Stimulated activated CD8-positive, alpha-beta memory T cell treated with anti-CD3 and anti-CD28 coated beads, Interleukin-4, amount 100 ng/mL, for 24 hours (primary cell): ENCODE measurements around the gene UBR4.

ENCODE experiments used
- DNase-seq: peaks from one replicate; pipeline ENCODE4 v3.0.0-alpha.2; 2020; ENCODE audit warnings: low read depth

The UBR4 gene

DNA sequence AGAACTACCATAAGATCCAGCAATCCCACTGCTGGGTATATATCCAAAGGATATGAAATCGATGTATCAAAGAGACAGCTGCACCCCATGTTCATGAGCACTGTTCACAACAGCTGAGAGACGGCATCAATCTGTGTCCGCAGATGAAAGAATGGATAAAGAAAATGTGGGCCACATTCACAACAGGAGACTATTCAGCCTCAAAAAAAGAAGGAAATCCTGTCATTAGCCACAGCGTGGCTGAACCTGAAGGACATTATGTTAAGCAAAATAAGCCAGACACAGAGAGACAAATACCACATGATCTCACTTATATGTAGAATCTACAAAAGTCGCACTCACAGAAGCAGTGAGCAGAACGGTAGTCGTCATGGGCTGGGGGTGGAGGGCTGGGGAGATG is 154.4 kb downstream of the UBR4 start:
- no peak for DNase-seq

DNA sequence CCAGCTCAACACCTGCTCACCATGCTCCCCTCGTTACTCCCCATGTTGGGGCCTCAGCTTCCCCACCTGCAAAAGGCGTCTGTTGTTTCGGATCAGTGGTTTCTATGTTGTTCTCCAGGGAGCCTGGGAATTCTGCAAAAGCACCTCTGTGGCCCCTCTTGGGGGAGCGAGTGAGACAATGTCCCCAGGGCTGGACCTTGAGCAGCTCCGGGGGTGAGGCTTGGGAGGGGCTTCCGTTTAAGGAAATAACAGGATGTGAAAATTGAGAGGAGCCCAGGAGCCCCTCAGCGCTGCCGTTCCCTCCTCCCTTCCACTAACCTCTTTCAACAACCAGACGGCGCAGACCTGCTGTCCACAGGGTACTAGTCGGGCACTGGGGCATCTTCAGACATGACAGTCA is 155.1 kb downstream of the UBR4 start:
- no peak for DNase-seq

DNA sequence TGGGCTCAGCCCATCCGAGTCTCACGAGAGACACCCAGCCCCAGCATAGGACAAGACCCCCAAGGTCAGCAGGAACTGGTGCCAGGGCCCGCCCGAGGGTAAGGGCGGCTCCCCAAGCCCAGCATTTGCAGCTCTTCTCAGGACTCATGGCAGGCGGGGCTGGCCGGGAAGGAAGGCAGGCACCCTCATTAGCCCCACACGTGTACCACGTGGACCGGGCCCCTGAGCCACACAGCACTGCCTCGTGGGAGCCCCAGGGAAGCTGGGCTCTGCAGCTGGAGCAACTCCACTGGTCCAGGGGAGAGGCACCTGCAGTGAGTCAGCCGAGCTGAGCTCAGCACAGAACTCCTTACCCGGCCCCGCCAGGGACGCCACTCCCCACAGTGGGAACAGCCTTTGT is 155.8 kb downstream of the UBR4 start:
- DNase-seq, result no peak

DNA sequence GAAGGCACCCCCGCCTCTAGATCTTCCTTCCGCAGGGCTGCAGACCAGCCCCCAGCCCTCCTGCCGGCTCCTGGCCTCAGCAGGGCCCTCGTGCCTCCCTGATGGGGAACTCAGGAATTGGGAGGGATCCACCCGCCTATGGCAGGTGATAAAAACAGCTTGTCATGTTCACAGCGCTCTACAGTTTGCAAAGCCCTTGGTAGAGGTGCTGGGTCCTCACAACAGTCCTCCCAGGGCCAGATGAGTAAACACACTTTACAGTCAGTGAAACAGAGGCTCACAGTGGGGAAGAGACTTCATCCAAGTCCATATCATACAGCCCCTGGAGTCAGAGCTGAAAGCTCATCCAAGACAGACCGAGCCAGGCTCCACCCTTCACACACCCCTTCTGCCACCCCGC is 156.6 kb downstream of the UBR4 start:
- DNase-seq, result no peak

DNA sequence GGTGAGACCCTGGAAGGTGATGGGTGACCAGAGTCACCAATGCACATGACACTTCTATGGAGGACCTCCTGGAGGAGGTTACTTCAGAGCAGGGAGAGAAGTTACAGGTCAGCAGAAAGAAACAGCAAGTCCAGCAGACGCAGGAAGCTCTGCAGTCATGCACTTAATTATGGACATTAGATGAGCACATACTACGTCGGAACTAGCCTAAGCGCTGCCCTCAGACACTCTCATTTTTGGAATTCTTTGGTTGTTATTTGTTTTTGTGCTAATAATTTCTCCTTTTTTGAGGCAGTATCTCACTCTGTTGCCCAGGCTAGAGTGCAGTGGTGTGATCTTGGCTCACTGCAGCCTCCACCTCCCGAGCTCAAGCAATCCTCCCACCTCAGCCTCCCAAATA is 160.3 kb downstream of the UBR4 start:
- no peak for DNase-seq

DNA sequence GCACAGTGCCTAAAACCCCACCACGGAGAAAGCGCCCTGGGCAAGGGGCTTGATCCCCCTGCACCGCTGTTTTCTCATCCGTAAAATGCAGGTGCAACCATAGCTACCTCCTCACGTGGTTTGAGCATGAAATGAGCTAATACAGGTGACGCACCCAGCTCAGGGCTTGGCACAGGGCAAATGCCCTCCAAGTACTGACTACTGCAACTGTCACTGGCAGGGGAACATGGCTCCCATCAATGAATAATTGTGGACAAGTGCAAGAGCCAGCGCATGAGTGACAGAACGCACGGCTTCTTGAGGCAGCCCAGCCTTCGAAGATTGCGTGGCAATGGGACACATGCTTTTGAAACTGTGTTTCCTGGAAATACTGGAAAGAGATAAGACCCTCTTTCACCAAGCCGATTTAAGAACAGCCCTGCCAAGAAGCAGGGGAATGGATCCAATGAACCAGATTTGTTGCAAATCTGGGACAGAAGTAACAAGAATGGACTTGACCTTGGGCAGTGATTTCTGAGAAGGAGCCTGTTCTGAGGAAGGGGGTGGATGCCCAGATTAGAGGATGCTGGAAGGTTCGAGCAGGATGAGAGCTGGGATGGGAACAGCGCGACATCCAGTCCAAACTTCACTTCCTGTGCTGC is 160.8 kb downstream of the UBR4 start:
- no peak for DNase-seq

DNA sequence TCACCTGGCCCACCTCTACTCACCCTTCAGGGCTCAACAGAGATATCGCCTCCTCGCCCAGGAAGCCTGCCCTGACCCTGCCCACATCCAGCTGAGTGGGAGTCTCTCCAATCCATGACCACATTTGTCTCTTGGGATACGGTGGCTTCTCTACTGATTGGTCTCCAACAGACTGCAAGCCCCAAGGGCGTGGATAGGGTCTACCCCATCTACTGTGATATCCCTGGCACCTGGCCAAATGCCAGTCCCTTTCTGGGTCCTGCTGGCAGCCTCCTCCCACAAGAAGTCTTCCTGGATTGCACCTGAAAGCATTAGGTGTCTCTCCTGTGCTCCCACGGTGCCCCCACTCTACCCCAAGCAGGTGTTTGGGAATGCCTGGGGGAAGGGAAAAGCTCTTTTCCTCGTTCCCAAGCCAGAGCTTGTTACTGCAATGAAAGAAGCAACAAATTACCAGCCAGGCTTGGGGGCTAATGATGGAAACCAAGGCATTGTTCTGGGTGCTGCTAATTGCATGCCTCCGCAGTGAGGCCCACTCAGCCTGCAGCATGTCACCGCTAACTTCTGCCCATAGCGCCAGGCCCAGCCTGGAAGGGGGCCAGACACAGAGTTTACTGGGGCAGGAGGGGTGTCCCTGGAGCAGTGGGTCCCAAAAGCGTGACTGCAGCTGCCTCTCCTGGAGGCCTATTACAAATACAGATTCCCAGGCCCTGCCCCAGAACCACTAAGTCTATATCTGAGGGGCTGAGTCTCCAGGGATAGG is 162.9 kb downstream of the UBR4 start:
- no peak for DNase-seq

DNA sequence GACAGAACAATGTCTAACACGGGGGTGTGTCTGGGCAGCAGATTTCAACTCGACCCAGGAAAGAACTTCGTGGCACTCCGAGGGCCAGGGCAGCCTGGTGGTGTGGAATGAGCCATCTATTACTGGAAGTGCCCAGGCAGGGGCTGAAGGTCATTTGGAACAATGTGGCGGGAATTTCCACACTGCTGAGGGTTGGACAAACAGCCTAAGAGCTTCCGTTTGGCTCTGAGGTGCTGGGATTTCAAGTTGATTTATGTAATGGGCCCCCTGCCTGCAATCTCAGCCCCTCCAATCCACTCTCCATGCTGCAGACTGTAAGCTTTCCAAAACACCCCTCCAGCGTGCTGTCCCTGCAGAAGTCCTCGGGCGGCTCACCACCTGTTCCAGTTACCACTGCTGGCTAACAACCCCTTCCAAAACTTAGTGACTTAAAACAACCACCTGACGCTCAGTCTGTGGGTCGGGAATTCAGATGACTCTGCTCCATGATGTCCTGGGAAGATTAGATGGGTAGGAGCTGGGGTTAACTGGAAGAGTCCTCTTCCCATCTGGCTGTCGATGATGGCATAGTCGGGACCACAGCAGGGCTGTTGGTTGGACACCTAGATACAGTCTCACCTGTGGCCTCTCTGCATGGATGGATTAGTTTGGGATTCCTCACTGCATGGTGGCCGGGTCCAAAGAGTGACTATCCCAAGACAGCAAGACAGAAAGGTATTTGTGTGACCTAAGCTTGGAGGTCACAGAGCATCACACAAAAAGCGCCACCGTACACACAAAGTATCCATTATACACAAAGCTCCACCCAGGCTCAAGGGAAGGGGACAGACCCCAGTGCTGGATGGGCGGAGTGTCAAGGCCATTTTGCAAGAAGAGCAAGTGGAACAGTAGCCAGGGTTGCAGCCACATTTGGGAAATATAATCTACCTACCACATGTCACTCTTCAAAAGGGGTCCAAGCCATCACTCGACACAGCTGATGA is 163.9 kb downstream of the UBR4 start:
- DNase-seq, result no peak

DNA sequence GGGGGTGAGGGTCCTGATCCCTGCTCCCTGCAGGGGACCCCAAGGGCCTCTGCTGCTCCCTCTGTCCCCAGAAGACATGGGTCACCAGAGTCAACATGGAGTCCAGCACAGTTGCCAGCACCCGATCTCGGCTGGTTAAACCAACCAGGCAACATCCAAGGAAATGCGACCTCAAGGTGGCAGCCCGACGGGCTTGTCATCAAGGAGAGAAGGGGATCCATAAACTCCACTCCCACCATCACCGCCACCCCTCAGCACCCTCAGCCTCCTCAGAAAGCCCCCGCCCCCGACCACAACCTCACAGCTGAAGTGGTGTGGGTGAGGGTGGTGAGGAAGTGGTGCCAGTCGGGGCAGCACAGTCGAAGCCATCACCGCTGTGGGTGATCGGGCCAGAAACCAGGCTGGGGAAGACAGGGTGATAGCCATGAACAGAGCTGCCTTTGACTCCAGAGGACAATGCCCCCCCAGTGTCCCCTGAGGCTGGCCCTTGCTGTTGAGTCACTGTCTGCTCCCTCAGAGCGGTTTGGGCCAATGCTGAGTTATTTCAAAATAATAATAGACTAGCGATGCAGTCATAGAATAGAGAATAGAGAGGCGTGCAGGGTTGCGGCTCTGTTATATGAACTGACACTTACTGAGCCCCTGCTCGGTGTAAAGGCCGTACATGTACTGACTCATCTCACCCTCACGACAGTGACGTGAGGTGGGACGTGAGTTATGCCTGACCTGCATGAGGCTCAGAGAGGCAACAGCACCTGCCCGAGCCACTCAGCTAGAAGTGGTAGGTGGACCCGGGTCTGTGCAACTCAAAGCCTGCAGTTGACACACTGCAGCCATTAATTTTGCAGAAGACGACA is 164.9 kb downstream of the UBR4 start:
- DNase-seq, result peak; percentile 20

DNA sequence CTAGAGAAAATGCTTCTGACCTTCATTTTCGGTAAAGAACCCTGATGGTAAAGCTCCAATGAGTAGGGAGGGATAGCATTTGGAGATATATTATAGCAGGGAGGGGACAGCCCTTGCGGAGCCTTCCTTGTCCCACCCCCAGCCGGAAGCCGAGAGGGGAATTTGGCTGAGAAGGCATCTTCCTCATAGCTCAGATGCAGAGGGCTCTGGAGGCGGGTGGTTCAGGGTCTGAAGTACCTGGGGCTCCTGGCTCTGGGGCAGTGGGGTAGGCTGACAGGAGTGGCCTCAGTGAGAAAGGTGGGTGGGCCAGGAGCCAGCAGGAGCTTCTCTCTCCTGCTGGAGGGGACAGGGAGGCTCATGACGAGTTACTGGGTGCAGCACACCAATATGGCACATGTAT is 165.6 kb downstream of the UBR4 start:
- no peak for DNase-seq

DNA sequence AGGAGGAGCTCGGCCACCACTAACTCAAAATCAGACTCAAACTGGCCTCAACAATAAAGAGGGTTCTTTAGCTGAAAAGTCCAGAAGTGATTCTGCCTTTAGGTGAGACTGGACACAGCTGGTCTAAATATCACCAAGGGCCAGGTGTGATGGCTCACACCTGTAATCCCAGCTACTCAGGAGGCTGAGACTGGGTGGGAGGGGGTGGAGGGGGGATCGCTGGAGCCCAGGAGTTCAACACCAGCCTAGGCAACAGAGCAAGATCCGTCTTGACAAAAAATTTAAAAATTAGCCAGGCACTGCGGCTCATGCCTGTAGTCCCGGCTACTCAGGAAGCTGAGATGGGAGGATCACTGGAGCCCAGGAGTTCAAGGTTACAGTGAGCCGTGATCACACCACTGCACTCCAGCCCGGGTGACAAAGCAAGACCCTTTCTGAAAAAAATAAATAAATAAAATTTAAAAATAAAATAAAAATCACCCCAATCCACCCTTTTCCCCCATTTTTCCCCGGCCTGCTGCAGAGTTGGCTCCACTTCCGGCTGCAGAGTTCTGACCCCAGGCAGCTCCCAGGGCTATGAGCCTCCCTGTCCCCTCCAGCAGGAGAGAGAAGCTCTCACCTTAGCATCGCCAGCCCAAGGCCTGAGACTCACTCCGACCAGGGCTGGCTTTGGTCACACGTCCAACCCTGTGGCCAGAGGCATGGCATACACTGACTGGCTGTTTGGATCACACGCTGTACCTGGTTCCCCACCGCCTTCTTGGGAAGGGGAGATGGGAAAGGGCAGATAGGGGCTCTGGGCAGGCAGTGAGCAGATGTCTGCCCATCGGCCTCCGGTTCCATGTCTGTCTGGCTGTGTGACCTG is 166.3 kb downstream of the UBR4 start:
- no peak for DNase-seq

DNA sequence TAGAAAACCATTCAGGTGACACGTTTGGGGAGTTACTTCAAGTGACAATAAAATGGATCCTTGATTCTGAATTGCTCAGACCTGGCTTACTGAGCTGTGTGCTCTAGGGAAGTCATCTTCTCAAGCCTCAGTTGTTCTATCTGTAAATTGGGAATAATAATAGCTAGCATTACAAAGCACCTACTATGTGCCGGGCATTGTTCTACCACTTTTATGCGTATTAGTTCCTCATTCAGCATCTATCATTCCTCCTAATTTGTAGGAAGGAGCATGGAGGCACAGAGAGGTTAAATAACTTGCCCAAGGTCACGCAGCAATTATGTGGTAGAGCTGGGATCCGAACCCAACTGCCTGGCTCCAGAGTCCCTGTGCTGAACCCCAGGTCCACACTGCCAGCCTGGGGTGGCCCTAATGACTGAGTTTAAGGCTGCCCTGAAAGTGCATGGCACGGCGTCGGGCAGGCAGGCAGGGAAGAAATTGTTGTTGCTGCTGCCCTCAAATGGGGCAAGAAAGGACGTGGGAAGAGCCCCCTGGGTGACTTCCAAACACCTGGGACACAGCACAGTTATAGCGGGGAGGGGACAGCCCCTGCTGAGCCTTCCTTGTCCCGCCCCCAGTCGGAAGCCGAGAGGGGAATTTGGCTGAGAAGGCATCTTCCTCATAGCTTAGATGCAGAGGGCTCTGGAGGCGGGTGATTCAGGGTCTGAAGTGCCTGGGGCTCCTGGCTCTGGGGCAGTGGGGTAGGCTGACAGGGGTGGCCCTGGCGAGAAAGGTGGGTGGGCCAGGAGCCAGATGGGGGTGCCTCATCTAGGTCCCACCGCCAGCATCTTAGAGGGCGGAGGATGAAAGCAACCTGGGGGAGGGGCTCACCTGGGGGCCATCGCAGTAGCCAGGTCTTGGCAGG is 167.1 kb downstream of the UBR4 start:
- peak; percentile 20 for DNase-seq

GRCh38 chr1:19040010-19040680 is 169.9 kb downstream of the UBR4 start:
- no peak for DNase-seq

DNA sequence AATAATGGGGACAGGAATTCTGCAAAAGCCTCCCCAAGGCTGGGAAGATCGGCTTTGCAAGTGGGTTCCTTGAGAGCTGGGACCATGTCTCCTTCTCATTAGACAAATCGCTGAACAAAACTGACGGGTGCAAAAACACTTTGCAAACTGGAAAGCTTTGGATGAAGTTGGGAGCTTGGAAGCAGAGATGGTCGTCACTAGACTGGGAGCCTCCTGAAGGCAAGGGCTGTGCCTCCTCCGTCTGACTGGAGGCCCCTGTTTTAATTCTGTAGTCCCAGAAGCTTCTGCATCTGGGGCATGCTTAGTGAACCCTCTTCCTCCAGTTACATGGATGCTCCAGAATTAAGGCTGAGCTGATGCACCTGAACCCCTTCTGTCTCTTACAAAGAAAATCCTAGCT is 171.3 kb downstream of the UBR4 start:
- DNase-seq, result no peak

DNA sequence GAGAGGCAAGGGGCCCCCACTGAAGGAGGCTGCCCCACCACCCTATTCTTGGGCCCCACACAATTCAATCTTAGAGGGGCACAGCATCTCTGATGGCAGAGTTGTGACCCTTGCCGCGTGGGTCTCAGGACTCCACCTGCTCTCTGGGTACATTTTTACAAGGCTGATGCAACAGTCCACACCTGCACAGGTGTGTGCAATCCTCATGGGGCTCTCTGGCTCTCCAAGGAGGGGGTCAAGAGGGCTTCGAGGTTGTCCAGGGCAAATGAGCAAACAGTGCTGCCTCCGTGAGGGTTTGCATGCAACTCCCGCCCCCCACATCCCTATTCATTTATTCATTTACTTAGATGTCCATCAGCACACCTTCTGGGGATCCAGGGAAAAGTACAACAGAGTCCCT is 172.0 kb downstream of the UBR4 start:
- DNase-seq, result no peak

DNA sequence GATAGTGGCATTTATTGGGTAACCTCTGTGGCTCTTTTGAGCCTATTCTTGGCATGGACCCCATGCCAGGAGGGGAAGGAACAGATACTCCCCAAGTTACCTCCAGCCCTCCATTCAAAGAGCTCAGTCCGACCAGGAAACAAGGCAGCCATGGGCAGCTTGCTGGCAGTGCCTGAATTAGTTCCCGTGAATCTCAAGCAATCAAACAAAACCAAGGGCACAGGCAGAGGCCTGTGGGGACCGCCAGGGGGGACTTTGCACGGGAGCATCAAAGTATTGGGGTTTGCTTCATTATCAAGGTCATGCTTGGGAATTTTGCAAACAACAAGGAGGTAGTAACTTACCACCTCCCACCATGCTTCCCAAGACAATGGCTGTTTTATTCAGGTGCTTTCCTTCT is 172.4 kb downstream of the UBR4 start:
- DNase-seq, result no peak

GRCh38 chr1:19036813-19037605 is 173.1 kb downstream of the UBR4 start:
- no peak for DNase-seq

DNA sequence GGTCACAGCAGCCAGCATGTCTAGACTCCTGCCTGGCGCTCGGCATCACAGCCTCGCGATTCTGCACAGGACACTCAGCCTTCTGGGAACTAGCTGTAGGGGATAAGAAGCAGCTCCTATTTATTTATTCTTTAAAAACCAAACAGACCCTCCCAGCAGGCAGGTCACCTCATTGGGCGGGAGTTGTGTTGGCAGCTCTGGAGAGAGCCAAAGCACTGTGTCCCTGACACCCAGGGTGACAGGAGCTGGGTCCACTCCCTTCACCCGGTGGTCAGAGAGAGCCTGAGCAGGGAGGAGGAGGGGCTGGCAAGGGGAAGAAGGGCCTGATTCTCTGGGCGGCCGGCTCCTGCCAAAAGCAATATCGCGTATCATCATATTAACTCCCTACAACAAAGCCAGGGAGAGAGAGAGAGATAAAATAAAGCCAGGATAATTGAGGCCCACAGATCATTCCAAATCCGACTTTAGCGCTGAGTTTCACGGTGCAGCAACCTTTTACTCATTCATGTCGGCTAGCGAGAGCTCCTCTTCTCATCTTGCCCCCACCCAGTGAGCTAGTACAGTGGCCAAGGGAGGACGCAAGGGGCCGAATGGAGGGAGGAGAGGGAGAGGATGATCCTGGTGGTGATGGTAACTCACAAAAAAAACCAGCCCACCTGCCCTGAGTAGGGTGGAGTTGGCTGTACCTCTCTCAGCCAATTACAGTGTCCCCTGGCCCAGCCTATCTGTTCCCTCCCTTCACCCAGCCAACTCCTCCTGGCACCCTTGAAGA is 173.8 kb downstream of the UBR4 start:
- DNase-seq, result no peak
